HUES6 (cell line): ENCODE results near the gene DCDC2.
"Not testable (repeated sequence)": the region's sequence is repeated elsewhere in the genome, so short reads cannot be mapped to it uniquely, and the experiment has no call there.

Source experiments
- H3K27ac ChIP-seq: 2 replicates; pipeline ENCODE4 v1.7.0; 2013; ENCODE audit warnings: low read depth, mild to moderate bottlenecking, low read length, inconsistent platforms
- H3K27me3 ChIP-seq: 2 replicates; pipeline ENCODE4 v1.6.1; 2013; ENCODE audit warnings: low read length; ENCODE audit not compliant: control insufficient read depth, insufficient read depth
- H3K36me3 ChIP-seq: 2 replicates; pipeline ENCODE4 v1.6.1; 2013; ENCODE audit warnings: low read length; ENCODE audit not compliant: control insufficient read depth, insufficient read depth
- H3K4me1 ChIP-seq: 2 replicates; pipeline ENCODE4 v1.6.1; 2013; ENCODE audit warnings: low read length; ENCODE audit not compliant: control insufficient read depth, insufficient read depth
- H3K4me3 ChIP-seq: 2 replicates; pipeline ENCODE4 v1.5.1; 2013; ENCODE audit warnings: low read depth, low read length
- H3K9ac ChIP-seq: one replicate; pipeline ENCODE4 v1.6.1; 2013; ENCODE audit warnings: mild to moderate bottlenecking, low read length
- H3K9me3 ChIP-seq: 2 replicates; pipeline ENCODE4 v1.6.1; 2013; ENCODE audit warnings: low read depth, low read length; ENCODE audit not compliant: control insufficient read depth, insufficient read depth

DCDC2 gene

DNA sequence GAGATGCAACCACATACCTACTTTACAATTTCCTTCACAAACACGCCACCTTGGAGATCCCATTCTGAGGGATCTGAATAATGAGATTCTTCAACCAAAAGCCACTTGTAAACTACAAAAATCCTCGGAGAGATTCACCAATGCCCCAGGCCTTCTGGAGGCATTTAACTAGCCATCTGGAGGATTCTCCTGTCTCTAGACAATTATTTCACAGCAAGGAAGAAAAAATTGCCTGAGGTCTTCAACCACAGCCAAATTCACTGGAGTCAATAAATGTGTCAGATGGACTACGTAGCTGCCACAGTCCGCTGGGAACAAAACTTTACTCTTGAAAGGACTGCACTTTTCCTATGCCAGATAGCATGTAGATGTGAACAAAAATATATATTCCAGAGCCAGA is 19.0 kb upstream of the DCDC2 start:
- no peaks in the 10 kb centered on the region for H3K36me3 ChIP-seq
- no peaks in the 10 kb centered on the region for H3K9me3 ChIP-seq
- no peaks in the 10 kb centered on the region for H3K27me3 ChIP-seq
- no peak overlapping the region for H3K27ac ChIP-seq
- no peak overlapping the region for H3K4me3 ChIP-seq
- H3K9ac ChIP-seq: no peak overlapping the region
- peaks cover 3% of the 10 kb centered on the region; the same call in 1 of the 2 replicates for H3K4me1 ChIP-seq

DNA sequence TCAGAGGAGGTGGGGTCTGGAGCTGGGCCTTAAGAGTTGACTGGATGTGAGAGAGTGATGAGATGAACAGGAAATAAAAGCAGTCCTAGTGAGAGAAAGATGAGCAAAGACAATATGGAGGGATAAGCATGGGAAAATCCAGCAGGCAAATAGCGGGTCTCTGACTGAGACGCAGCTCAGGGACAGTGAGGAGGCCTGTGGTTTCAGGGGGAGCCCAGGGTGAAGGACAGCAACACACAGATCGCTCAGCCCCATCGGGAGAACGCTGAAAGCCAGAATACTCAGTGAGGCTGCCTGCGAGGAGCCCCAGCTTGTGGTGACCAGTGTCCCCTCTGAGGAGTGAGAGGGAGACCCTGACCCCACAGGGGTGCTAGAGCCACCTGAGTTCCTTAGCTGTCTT is 16.8 kb upstream of the DCDC2 start:
- no peak overlapping the region for H3K9ac ChIP-seq
- H3K4me1 ChIP-seq: peaks cover 3% of the 10 kb centered on the region; the same call in 1 of the 2 replicates

DNA sequence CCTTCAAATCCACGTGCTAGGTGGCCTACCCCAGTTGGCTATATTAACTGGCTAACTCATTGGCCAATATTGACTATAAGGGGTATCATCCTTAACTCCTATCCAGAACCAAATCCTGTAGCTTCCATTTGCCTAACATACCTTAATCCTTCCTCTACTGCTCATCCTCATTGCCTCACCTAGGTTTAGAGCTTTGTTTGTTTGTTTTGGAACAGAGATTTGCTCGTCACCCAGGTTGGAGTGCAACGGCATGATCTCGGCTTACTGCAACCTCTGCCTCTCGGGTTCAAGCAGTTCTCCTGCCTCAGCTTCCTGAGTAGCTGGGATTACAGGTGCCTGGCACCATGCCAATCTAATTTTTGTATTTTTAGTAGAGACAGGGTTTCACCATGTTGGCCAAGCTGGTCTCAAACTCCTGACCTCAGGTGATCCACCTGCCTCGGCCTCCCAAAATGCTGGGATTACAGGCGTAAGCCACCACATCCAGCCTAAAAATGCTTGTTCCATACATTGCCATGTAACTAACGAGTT is 7.3 kb upstream of the DCDC2 start:
- H3K36me3 ChIP-seq, H3K4me3 ChIP-seq, H3K4me1 ChIP-seq, H3K27me3 ChIP-seq, H3K9ac ChIP-seq, H3K9me3 ChIP-seq, H3K27ac ChIP-seq: not testable (repeated sequence)

More for the DNA sequence above, 16.8 kb upstream of the DCDC2 start:
- H3K27me3 ChIP-seq: no peaks in the 10 kb centered on the region
- H3K27ac ChIP-seq: no peak overlapping the region
- H3K36me3 ChIP-seq: no peaks in the 10 kb centered on the region
- no peaks in the 10 kb centered on the region for H3K9me3 ChIP-seq
- H3K4me3 ChIP-seq: no peak overlapping the region

DNA sequence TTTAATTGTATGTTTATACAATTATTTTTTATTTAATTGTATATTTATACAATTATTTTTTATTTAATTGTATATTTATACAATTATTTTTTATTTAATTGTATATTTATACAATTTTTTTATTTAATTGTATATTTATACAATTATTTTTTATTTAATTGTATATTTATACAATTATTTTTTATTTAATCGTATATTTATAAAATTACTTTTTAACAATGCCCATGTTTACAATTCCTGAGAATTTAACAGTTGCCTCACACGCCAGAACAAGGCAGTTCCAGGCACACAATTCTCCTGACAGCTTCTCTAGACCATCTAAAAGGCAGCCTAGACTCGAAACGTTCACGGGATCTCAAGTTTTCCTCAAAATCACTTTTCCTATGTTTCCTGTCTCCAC is 4.5 kb upstream of the DCDC2 start:
- not testable (repeated sequence) for H3K36me3 ChIP-seq, H3K9ac ChIP-seq, H3K9me3 ChIP-seq, H3K27ac ChIP-seq, H3K4me1 ChIP-seq, H3K4me3 ChIP-seq
- peaks cover 11% of the 10 kb centered on the region for H3K27me3 ChIP-seq

DNA sequence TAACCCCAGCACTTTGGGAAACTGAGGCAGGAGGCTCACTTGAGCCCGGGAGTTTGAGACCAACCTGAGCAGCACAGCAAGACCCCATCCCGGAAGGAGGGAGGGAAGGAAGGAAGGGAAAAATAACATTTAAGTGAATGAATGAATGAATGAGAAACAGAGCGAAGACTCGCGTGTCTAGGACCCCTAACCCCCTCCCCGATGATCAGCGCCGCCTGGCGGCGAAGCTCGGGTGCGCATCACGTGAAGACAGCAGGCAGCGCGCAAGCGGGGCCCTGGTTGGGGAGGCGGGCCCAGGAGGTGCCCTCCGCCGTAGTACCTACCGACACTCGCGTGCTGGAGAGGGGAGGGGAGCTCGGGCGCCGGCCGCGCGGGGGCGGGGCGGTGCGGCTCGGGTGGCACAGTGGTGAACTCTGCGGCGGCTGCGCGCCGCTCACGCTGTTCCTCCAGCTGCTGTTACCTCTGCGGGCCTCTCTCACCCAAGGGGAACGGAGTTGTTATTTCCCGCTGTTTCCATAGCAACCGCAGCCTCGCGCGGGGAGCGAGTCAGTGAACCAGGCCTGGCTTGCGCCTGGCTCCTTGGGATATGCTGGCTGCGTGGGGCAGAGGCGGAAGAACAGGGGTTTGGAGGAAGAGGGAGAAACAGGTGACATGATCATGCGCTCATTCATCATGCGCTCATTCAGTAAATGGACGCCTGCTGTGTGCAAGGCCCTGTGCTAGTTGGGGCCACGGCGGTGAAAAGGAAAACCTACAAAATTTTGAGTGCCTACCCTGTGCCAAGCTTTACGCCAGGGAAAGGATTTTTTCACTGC is 2.0 kb upstream of the DCDC2 start:
- H3K27ac ChIP-seq: no peak overlapping the region
- peak overlapping the region; percentile 73 for H3K9ac ChIP-seq
- H3K4me3 ChIP-seq: peak overlapping the region; percentile 70
- no peaks in the 10 kb centered on the region for H3K36me3 ChIP-seq
- peaks cover 8% of the 10 kb centered on the region for H3K4me1 ChIP-seq
- peaks cover 25% of the 10 kb centered on the region for H3K27me3 ChIP-seq
- H3K9me3 ChIP-seq: no peaks in the 10 kb centered on the region

DNA sequence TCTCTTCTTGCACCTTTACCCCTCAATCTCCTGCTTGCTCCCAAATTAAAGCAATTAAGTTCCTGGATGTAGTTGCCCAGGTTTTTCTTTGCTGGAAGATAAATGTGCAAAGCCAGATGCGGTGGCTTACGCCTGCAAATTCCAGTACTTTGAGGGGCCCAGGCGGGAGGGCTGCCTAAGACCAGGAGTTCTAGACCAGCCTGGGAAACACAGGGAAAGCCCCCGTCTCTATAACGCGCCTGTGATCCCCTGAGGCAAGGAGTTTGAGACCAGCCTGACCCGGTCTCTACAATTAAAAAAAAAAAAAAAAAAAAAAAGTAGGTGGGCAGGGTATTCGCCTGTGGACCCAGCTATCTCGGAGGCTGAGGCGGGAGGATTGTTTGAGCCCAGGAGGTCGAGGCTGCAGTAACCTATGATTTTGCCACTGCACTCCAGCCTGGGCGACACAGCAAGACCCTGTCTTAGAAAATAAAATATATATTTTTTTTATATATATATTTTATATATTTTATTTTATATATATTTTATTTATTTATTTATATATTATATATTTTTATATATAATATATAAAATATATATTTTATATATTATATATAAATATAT is 461 bp upstream of the DCDC2 start:
- Histone ChIP-seq H3K4me3 (peak overlapping the region; percentile 57), H3K27ac (no peak overlapping the region)

DNA sequence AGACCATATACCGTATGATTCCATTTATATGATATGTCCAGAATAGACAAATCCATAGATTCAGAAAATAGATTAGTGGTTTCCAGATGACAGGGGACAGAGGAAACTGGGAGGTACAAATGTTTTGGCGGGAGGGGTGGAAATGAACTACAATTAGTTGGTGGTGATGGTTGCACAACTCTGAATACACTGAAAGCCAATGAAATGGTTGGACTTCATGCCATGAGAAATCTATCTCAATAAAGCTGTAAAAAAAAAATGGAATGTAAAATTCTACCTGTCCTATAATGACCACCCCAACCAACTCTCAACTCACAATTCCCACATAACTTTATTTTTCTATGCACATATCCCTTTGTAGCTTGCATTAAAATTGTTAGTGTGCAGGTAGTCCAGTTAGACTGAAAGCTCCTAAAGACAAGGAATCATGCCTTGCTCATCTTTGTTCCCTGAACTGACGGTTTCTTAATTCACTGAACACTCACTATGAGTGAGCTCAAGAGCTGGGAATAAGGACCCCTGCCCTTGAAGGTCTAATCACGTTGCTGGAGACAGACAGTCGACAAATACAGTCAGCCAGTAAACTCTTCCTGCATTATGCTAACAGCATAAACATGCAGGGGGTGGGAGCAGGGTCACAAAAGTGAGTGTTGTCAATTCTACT is 1.4 kb downstream of the DCDC2 start:
- Histone ChIP-seq H3K27ac (no peak overlapping the region), H3K36me3 (no peaks in the 10 kb centered on the region), H3K9me3 (no peaks in the 10 kb centered on the region), H3K4me3 (peak overlapping the region; percentile 57; the same call in 1 of the 2 replicates), H3K4me1 (peaks cover 6% of the 10 kb centered on the region), H3K27me3 (peaks cover 25% of the 10 kb centered on the region), H3K9ac (no peak overlapping the region)

More for the DNA sequence above, 461 bp upstream of the DCDC2 start:
- Histone ChIP-seq H3K9me3 (no peaks in the 10 kb centered on the region), H3K36me3 (no peaks in the 10 kb centered on the region), H3K9ac (no peak overlapping the region), H3K27me3 (peaks cover 25% of the 10 kb centered on the region), H3K4me1 (peaks cover 8% of the 10 kb centered on the region)

DNA sequence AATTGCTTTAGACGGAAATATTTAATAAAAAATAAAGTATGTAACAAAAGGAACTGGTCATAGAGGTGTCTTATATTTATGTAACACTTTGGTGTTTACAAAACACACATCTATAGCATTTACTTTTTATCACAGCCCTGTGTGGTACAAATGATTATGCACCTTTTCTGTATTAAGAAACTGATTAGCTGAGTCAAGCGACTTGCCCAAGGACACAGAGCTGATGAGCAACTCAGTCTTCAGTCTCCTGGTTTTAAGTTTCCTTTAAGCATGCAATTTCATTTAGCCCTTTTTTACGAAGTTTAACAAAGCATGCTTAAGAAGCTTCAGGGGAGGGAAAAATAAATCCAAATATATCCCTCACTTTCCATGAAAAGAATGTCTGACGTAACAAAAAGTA is 2.5 kb downstream of the DCDC2 start:
- H3K27ac ChIP-seq: no peak overlapping the region
- H3K9me3 ChIP-seq: no peaks in the 10 kb centered on the region
- H3K27me3 ChIP-seq: peaks cover 25% of the 10 kb centered on the region
- no peak overlapping the region for H3K9ac ChIP-seq
- peaks cover 4% of the 10 kb centered on the region for H3K4me1 ChIP-seq
- H3K36me3 ChIP-seq: no peaks in the 10 kb centered on the region
- no peak overlapping the region for H3K4me3 ChIP-seq

DNA sequence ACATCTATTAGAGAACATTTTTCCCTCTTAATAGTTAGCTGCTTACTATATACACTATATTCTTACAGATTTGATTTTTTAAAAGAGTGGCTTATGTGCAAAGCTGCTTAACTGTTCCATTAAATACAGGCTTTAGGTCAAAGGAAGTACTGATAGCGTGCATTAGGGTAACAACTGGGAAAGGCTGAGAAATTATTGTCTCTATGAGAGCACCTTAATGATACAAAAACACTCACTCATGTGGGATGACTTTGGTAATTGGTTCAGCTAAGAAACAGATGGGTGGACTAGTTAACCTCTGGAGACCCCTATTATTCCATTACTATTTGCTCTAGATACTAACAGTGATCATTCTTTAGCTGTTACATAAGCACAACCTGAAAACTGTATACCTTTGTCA is 4.0 kb downstream of the DCDC2 start:
- peaks cover 25% of the 10 kb centered on the region for H3K27me3 ChIP-seq
- H3K4me1 ChIP-seq: no peaks in the 10 kb centered on the region; the same call in 1 of the 2 replicates
- no peaks in the 10 kb centered on the region for H3K9me3 ChIP-seq
- H3K36me3 ChIP-seq: no peaks in the 10 kb centered on the region
- no peak overlapping the region for H3K9ac ChIP-seq
- no peak overlapping the region for H3K27ac ChIP-seq
- no peak overlapping the region for H3K4me3 ChIP-seq

DNA sequence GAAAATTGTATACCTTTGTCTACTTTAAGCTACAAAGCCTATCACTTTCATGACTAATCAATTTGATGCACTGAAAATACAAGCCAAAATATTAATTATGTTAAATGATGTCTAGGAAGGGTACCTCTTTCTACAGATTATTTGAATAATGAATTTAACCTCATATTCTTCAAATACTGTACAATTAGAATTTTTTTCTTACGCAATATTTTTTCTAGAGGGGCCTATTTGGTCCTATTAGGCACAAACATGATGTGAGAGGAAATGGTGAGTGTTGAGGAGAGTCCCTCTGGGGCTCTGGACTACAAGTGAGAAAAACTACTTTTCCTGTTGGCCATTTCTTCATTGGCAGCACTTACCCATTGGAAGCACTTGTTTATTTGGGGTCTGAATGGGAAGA is 5.4 kb downstream of the DCDC2 start:
- Histone ChIP-seq H3K4me1 (no peaks in the 10 kb centered on the region), H3K9ac (no peak overlapping the region)

DNA sequence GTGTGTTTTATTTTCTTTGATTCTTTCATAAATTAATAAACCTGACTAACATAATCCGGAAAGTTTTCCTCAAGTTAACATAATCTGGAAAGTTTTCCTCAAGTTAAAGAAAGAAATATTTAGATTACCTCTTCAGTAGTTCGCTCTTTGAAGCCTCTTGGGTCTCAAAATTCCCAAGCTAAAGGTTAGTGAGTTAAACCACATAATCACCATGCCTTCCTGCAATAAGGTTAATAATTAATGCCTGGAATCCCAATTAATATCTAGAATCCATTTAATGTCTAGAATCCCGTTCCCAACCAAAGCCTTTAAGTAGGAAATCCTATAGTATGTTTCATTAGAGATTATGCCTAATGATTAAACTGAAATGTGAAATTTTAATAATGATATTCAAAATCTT is 12.9 kb downstream of the DCDC2 start:
- Histone ChIP-seq H3K27me3 (no peaks in the 10 kb centered on the region), H3K27ac (no peak overlapping the region), H3K9me3 (no peaks in the 10 kb centered on the region), H3K4me1 (no peaks in the 10 kb centered on the region), H3K36me3 (no peaks in the 10 kb centered on the region), H3K4me3 (no peak overlapping the region), H3K9ac (no peak overlapping the region)

More for the DNA sequence above, 5.4 kb downstream of the DCDC2 start:
- Histone ChIP-seq H3K4me3 (no peak overlapping the region), H3K27ac (no peak overlapping the region), H3K9me3 (no peaks in the 10 kb centered on the region), H3K36me3 (no peaks in the 10 kb centered on the region), H3K27me3 (peaks cover 15% of the 10 kb centered on the region)
